IPS-18a (cell line): ENCODE measurements around the gene ENG.

Experiments
- H3K27ac ChIP-seq: one replicate; pipeline ENCODE4 v1.5.1; 2013; ENCODE audit warnings: low read length
- H3K27me3 ChIP-seq: one replicate; pipeline ENCODE4 v1.6.1; 2013; ENCODE audit warnings: mild to moderate bottlenecking, low read length; ENCODE audit not compliant: control insufficient read depth, insufficient read depth
- H3K36me3 ChIP-seq: one replicate; pipeline ENCODE4 v1.6.1; 2013; ENCODE audit warnings: low read depth, low read length; ENCODE audit not compliant: control insufficient read depth
- H3K4me1 ChIP-seq: one replicate; pipeline ENCODE4 v1.6.1; 2013; ENCODE audit warnings: low read depth, low read length; ENCODE audit not compliant: control insufficient read depth
- H3K4me3 ChIP-seq: one replicate; pipeline ENCODE4 v1.5.1; 2013; ENCODE audit warnings: low read length
- H3K9ac ChIP-seq: one replicate; pipeline ENCODE4 v1.6.1; 2013; ENCODE audit warnings: mild to moderate bottlenecking, low read length, moderate library complexity
- H3K9me3 ChIP-seq: one replicate; pipeline ENCODE4 v1.6.1; 2013; ENCODE audit warnings: low read depth, low read length; ENCODE audit not compliant: control insufficient read depth

Gene ENG

DNA sequence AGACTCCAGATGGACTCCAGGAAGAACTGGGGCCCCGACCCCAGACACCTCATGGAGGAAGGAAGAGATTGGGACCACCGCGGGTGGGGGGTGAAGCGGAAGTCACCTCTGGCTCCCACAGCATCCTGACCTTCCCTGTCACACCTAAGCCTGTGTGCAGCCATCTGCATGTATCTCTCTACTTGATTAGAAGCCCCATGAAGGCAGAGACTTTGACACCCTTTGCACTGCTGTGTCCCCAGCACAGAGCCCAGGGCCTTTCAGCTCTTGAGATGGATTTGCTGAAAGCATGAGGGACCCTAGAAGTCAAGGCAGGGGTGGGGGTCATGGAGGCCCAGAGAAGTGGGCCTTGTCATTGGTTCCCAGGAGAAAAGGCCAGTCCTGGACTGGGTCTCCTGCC lies 2.8 kb upstream of the ENG start:
- no peaks in the 10 kb centered on the region for H3K27me3 ChIP-seq
- H3K4me3 ChIP-seq, result no peak overlapping the region
- no peaks in the 10 kb centered on the region for H3K9me3 ChIP-seq
- no peak overlapping the region for H3K27ac ChIP-seq
- H3K9ac ChIP-seq, result no peak overlapping the region
- H3K36me3 ChIP-seq, result no peaks in the 10 kb centered on the region
- no peaks in the 10 kb centered on the region for H3K4me1 ChIP-seq

DNA sequence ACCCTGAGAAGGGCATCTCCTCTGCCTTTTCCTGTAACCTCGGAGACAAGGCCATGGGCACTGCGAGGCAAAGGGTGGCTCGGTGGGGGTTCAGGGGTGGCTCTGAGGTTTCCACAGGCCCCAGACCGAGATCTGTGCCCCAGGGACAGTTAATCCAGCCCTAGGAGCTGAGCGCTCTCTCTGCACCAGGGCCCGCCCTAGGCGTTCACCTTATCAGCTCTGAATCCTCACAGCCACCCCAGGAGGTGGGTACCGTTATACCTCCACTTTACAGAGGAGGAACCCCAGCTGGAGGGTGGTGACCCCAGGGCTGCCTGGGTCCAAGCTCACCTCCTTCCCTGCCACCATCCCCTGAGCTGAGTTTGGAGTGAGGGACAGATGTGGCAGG lies 2.3 kb upstream of the ENG start:
- Histone ChIP-seq H3K9ac (no peak overlapping the region), H3K27ac (no peak overlapping the region), H3K4me3 (no peak overlapping the region), H3K9me3 (no peaks in the 10 kb centered on the region), H3K27me3 (no peaks in the 10 kb centered on the region), H3K4me1 (no peaks in the 10 kb centered on the region), H3K36me3 (no peaks in the 10 kb centered on the region)

DNA sequence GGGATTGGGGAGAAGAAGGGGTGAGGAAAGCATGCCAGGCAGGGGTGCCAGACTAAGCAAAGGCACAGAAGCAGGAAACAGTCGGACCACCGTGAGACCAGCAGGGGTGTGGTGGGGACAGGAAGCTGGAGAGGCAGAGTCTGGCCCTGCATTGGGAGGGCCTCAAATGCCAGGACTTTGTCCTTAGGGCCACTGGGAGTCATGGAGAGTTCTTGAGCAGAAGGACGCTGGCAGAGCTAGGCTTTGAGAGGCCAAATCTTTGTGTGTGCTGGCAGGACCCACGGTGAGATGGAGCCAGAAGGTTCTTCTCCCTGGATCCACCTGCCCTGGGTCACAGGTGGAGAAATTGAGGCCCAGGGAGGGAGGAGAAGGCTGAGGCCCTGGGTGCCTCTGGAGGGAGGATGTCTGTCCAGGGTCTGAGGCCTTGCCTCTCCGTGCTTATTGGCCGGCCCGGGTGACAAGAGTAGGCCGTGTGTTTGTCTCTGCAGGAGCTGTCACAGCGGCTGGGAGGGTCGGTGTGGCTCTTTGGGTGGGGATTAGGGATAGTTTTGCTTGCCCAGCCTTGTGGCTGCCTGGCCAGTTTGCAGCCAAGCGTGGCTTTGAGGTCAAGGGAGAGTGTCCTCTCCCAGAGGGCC lies 1.8 kb upstream of the ENG start:
- Histone ChIP-seq H3K36me3 (no peaks in the 10 kb centered on the region), H3K4me1 (no peaks in the 10 kb centered on the region), H3K27me3 (no peaks in the 10 kb centered on the region), H3K9ac (no peak overlapping the region), H3K9me3 (no peaks in the 10 kb centered on the region), H3K4me3 (no peak overlapping the region), H3K27ac (no peak overlapping the region)

DNA sequence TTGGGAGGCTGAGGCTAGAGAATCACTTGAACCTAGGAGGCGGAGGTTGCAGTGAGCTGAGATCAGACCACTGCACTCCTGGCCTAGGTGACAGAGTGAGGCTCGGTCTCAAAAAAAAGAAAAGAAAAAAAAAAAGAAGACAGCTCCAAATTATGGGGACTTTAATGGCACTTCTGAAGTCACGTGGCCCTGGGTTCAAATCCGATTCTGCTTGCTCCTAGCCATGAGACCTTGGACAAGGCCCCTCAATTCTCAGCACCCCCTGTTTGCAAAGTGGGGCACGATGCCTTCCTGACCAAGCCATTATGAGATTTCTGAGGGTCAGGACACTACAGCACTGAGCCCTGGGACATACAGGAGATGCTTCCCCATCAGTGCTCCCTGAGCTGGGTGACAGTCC lies 1.1 kb upstream of the ENG start:
- Histone ChIP-seq H3K4me3 (no peak overlapping the region), H3K9me3 (no peaks in the 10 kb centered on the region), H3K9ac (no peak overlapping the region), H3K36me3 (no peaks in the 10 kb centered on the region), H3K27me3 (no peaks in the 10 kb centered on the region), H3K4me1 (no peaks in the 10 kb centered on the region), H3K27ac (no peak overlapping the region)

DNA sequence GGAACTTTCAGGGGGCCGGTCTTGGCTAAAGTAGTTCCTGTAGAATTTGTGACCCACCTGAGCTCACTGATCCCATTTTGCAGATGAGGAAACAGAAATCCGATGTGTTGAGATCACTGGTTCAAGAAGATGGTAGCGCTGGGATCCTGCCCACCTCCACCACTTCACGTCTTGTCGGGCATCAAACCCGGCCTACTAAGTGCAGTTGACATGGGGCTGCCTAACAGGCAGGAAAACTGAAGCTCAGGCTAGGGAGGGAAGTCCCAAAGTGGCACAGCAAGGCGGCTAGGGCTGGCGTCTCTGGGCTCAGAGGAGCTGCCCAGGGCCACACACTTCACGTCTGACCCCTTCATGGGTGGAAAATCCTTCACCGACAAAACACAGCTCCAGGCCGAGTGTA lies 502 bp upstream of the ENG start:
- Histone ChIP-seq H3K27me3 (no peaks in the 10 kb centered on the region), H3K27ac (no peak overlapping the region), H3K9me3 (no peaks in the 10 kb centered on the region), H3K9ac (no peak overlapping the region), H3K4me3 (no peak overlapping the region), H3K4me1 (no peaks in the 10 kb centered on the region), H3K36me3 (no peaks in the 10 kb centered on the region)

DNA sequence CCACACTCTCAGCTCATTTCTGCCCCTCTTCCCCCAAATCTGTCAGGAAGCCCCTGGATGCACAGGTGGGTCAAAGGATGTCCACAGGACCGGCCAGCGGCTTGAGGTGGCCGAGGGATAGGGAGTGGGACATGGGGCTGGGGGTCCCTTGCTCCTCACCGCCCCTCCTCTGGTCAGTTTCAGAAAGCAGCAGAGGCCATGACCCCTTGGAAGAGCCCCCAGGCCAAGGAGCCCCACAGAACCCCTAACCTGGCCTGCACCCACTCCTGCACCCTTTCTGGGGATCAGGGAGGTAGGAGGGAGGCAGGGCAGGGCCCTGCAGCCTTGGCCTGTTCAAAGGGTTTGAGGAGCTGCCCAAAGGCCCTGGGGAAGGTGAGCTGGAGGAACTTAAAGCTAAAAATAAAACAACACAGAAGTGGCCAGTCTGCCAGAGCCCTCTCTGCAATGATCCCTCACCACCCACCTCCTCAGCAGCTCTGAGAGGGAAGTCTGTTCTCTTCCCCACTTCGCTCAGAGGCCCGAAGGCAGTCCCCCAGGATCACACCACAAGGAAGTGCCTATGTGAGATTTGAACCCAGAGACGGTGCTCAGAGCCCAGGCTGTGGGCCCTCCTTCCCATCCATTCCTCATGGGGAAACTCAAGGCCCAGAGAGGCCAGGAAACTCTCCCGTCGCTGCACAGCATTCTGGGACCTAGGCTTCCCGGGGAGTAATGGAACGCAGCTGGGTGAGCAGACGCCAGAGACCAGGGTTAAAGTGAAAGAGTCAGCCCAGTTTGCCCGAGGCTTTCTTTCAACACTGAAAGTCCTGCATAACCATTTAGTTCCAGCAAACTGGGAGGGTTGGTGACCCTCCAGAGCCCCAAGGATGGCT lies 910 bp downstream of the ENG start:
- no peaks in the 10 kb centered on the region for H3K36me3 ChIP-seq
- no peaks in the 10 kb centered on the region for H3K27me3 ChIP-seq
- no peak overlapping the region for H3K27ac ChIP-seq
- H3K9me3 ChIP-seq, result no peaks in the 10 kb centered on the region
- H3K4me1 ChIP-seq, result no peaks in the 10 kb centered on the region
- H3K4me3 ChIP-seq, result no peak overlapping the region
- H3K9ac ChIP-seq, result no peak overlapping the region

DNA sequence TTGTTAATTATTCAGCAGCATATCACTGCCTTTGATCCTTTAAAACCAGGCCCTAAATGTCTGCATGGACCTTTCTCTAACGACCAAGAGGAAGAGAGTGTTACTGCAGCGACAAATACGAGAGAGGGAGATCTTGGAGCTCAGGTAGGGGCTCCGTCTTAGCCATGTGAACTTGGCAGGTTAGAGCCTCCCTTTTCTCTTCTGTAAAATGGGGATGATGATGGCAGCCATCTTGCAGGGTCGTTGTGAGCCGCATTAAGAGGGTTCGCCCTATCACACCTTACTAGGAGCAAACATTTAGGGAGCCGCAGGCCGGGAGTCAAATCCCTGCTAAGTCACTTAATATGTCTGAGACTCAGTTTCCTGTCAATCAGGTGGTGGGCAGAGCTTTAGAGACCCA lies 1.6 kb downstream of the ENG start:
- Histone ChIP-seq H3K27ac (no peak overlapping the region), H3K4me1 (no peaks in the 10 kb centered on the region), H3K27me3 (no peaks in the 10 kb centered on the region), H3K9ac (no peak overlapping the region), H3K36me3 (no peaks in the 10 kb centered on the region), H3K9me3 (no peaks in the 10 kb centered on the region), H3K4me3 (no peak overlapping the region)

DNA sequence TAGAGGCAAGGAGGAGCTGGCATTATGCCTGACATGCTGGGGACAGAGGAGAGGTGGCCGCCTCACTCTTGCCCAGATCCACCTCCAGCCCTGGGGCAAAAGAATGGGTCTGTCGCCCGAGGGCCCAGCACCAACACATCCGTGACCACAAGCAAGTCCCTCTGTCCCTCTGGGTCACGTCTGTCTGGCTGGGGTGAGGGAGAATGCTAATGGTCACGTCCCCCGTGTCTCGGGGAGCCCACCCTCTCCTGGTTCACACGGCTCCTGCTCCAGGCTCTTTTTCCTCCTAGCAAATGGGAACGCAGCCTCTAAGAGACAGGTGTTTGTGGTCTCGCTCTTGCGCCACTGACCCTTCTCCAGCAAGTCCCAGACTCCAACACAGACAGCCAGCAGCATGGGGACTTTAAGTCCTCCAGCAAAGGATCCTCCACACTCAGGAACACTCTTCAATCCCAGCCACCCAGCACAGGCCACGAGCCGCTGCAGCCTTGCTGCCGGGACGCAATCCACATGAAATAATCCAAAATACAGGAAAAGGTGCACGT lies 4.1 kb downstream of the ENG start:
- no peaks in the 10 kb centered on the region for H3K4me1 ChIP-seq
- no peaks in the 10 kb centered on the region for H3K27me3 ChIP-seq
- H3K9ac ChIP-seq, result no peak overlapping the region
- H3K27ac ChIP-seq, result no peak overlapping the region
- H3K4me3 ChIP-seq, result no peak overlapping the region
- no peaks in the 10 kb centered on the region for H3K36me3 ChIP-seq
- no peaks in the 10 kb centered on the region for H3K9me3 ChIP-seq

DNA sequence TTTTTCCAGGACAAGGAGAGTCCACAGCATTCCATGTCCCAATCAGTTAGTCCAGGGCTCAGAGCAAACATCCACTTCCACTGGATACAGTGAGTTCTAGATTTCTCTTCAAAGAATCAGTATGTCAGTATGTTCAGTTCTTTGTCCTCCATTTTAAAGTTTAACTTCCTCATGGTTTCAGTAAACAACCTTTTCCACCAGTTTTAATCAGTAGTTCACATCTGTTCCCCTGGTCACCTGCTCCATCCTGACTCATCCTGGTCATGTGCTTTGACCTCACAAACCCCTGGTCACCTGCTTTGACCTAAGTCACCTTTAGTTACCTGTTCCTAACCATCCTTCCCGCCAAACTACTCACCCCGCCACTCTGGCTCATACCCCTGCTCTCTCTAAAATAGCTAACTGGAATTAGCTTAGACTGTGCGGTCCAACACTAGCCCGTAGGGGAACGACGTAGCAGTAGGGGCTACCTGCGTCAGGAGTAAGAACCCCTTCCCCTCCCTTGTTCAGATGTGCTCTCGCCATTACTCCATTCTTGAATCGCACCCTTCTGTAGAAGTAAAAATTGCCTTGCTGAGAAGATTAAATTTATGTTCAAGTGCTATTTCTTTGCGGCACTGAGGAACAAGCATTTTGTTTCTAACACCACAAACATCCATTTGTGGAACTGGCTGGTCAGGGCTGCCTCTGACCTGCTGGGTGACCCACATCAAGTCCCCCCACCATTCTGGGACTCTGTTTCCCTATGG lies 5.5 kb downstream of the ENG start:
- Histone ChIP-seq H3K27me3 (no peaks in the 10 kb centered on the region), H3K9me3 (no peaks in the 10 kb centered on the region), H3K4me1 (peaks cover 5% of the 10 kb centered on the region), H3K36me3 (no peaks in the 10 kb centered on the region), H3K4me3 (no peak overlapping the region), H3K9ac (no peak overlapping the region), H3K27ac (no peak overlapping the region)

DNA sequence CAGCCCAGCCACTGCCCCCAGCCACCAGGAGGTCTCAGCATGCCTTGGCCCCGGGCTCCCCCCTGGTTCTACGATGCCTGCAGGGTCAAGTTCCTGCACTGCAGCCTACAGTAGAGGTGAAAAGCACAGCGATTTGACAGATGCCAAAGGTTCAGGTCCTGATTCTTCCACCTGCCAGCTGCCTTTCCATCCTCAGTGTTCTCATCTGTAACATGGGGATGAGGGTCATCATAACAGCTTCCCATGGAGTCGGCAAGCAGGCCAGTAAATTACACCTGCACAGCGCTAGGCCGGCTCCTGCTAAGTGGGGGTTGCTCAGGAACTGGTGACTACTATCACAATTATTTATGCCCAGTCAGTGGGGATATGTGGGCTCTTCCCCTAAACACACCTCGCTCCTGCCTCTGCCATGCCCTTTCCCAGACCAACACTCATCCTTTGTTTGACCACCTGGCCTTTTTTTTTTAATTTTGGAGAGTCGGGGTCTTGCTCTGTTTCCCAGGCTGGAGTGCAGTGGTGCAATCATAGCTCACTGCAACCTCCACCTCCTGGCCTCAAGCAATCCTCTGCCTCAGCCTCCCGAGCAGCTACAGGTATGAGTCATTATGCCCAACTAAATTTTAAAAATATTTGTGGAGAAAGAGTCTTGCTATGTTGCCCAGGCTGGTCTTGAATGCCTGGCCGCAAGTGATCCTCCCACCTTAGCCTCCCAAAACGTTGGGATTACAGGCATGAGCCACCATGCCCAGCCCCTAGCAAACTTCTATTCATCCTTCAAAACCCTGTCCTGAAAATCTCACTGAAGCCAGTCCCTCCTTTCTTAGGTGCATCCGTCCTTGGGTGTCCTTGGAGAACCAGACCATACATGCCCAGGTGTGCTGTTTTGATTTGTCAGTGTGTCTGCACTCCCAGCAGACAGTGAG lies 6.4 kb downstream of the ENG start:
- Histone ChIP-seq H3K4me3 (no peak overlapping the region), H3K9ac (no peak overlapping the region), H3K4me1 (peaks cover 5% of the 10 kb centered on the region), H3K27ac (no peak overlapping the region), H3K9me3 (no peaks in the 10 kb centered on the region), H3K27me3 (no peaks in the 10 kb centered on the region), H3K36me3 (no peaks in the 10 kb centered on the region)

DNA sequence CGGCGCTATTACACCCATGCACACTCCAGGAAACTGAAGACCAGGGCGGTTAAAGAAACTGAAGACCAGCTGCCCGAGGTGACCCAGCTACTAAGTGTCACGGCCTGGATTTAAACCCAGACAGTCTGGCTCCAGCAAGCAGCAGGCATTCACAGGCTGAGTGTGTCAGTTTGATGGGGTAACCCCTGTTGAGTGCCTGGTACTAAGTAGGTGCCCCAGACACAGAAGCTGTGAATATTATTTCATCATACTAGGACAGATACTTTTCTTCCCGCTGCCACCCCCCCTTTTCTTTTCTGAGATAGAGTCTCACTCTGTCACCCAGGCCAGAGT lies 7.3 kb downstream of the ENG start:
- H3K27ac ChIP-seq, result no peak overlapping the region
- no peaks in the 10 kb centered on the region for H3K36me3 ChIP-seq
- no peak overlapping the region for H3K9ac ChIP-seq
- H3K4me1 ChIP-seq, result peaks cover 5% of the 10 kb centered on the region
- no peaks in the 10 kb centered on the region for H3K9me3 ChIP-seq
- no peaks in the 10 kb centered on the region for H3K27me3 ChIP-seq
- H3K4me3 ChIP-seq, result no peak overlapping the region
